MM.1S (cell line): ENCODE data around the gene ERF.

Source experiments
- DNase-seq: peaks from one replicate; pipeline ENCODE4 v3.0.0-alpha.2; 2015
- H2AFZ ChIP-seq: fragments of 300-600 bp; sonication (generic); 2 replicates; pipeline ENCODE4 v1.6.0; 2016; ENCODE audit warnings: antibody characterized with exemption, low read length
- H3F3A ChIP-seq: fragments of 300-600 bp; sonication (generic); 2 replicates; pipeline ENCODE4 v1.6.1; 2016; ENCODE audit warnings: mild to moderate bottlenecking, antibody characterized with exemption, low read length, moderate library complexity, mixed read lengths; ENCODE audit not compliant: insufficient read depth
- H3K27ac ChIP-seq: fragments of 300-600 bp; sonication (generic); 2 replicates; pipeline ENCODE4 v1.5.1; 2016; ENCODE audit warnings: mild to moderate bottlenecking, low read length
- H3K27me3 ChIP-seq: fragments of 300-600 bp; sonication (generic); replicated peaks from 2 replicates; pipeline ENCODE4 v1.6.0; 2016; ENCODE audit warnings: low read length; ENCODE audit not compliant: insufficient read depth
- H3K36me3 ChIP-seq: fragments of 300-600 bp; sonication (generic); replicated peaks from 2 replicates; pipeline ENCODE4 v1.6.1; 2016; ENCODE audit warnings: mild to moderate bottlenecking, low read length, mixed read lengths; ENCODE audit not compliant: insufficient read depth
- H3K4me1 ChIP-seq: fragments of 300-600 bp; sonication (generic); 2 replicates; pipeline ENCODE4 v1.6.1; 2016; ENCODE audit warnings: low read length, mixed read lengths
- H3K4me2 ChIP-seq: fragments of 300-600 bp; sonication (generic); 2 replicates; pipeline ENCODE4 v1.6.0; 2016; ENCODE audit warnings: low read depth, low read length
- H3K4me3 ChIP-seq: fragments of 300-600 bp; sonication (generic); 2 replicates; pipeline ENCODE4 v1.5.1; 2016; ENCODE audit warnings: low read length, mixed read lengths
- H3K79me2 ChIP-seq: fragments of 300-600 bp; sonication (generic); 2 replicates; pipeline ENCODE4 v1.6.1; 2016; ENCODE audit warnings: mixed run types, low read length, mixed read lengths
- H3K9ac ChIP-seq: fragments of 300-600 bp; sonication (generic); 2 replicates; pipeline ENCODE4 v1.6.1; 2016; ENCODE audit warnings: low read length, mixed read lengths
- H3K9me2 ChIP-seq: fragments of 300-600 bp; sonication (generic); replicated peaks from 2 replicates; pipeline ENCODE4 v1.6.1; 2016; ENCODE audit warnings: mild to moderate bottlenecking, low read length, mixed read lengths; ENCODE audit not compliant: insufficient read depth
- H3K9me3 ChIP-seq: fragments of 300-600 bp; sonication (generic); replicated peaks from 2 replicates; pipeline ENCODE4 v1.6.1; 2016; ENCODE audit warnings: mild to moderate bottlenecking, low read length, mixed read lengths; ENCODE audit not compliant: insufficient read depth
- H4K20me1 ChIP-seq: fragments of 300-600 bp; sonication (generic); 2 replicates; pipeline ENCODE4 v1.6.1; 2016; ENCODE audit warnings: mild to moderate bottlenecking, low read length, moderate library complexity, mixed read lengths; ENCODE audit not compliant: insufficient read depth
- EZH2 ChIP-seq: fragments of 300-600 bp; sonication (generic); optimal IDR thresholded peaks from 2 replicates; pipeline ENCODE3; 2017; ENCODE audit warnings: low read depth, mild to moderate bottlenecking, antibody characterized with exemption, low read length, mixed read lengths
- EZH2phosphoT487 ChIP-seq: fragments of 300-600 bp; sonication (generic); IDR thresholded peaks from 2 replicates; pipeline ENCODE4 v1.6.1; 2018; ENCODE audit warnings: antibody characterized with exemption, low read length
- TF ChIP-seq, protein P1 (sequence below): fragments of 300-600 bp; sonication (generic); IDR thresholded peaks from 2 replicates; pipeline ENCODE4 v1.5.1; 2016; ENCODE audit warnings: antibody characterized with exemption, low read length, mixed read lengths

The ERF gene

GRCh38 chr19:42235181-42235580 is 19.7 kb downstream of the ERF start:
- H3K36me3 ChIP-seq = no peaks in the 10 kb centered on the region
- no peak overlapping the region for H3K9ac ChIP-seq
- H3K79me2 ChIP-seq = peaks cover 30% of the 10 kb centered on the region
- no peaks in the 10 kb centered on the region for H3K9me3 ChIP-seq
- H3K27ac ChIP-seq = no peak overlapping the region
- H3K4me3 ChIP-seq = no peak overlapping the region
- no peak overlapping the region for H2AFZ ChIP-seq
- no peak for TF ChIP-seq EZH2phosphoT487
- H3F3A ChIP-seq = no peaks in the 10 kb centered on the region
- no peak for DNase-seq
- H3K9me2 ChIP-seq = no peaks in the 10 kb centered on the region
- H3K4me2 ChIP-seq = no peak overlapping the region
- no peaks in the 10 kb centered on the region for H3K4me1 ChIP-seq
- H3K27me3 ChIP-seq = no peaks in the 10 kb centered on the region
- no peaks in the 10 kb centered on the region for H4K20me1 ChIP-seq

DNA sequence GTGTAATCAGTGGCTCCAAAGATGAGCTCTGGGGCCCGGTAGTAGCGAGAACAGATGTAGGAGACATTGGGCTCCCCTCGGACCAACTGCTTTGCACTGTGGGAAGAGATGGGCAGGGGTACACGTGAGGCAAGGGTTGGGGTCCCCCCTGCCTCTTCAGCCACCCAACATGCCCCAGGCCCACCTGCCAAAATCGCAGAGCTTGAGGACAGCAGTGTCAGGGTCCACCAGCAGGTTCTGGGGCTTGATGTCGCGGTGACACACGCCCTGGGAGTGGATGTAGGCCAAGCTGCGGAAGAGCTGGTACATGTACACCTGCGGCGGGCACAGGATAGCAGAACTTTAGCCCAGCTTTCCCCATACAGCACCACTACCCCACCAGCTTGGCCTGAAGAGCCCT is 20.6 kb downstream of the ERF start:
- H3K9ac ChIP-seq = no peak overlapping the region
- no peaks in the 10 kb centered on the region for H3K4me1 ChIP-seq
- no peaks in the 10 kb centered on the region for H4K20me1 ChIP-seq
- no peaks in the 10 kb centered on the region for H3K27me3 ChIP-seq
- no peak for DNase-seq
- TF ChIP-seq, protein P1, sequence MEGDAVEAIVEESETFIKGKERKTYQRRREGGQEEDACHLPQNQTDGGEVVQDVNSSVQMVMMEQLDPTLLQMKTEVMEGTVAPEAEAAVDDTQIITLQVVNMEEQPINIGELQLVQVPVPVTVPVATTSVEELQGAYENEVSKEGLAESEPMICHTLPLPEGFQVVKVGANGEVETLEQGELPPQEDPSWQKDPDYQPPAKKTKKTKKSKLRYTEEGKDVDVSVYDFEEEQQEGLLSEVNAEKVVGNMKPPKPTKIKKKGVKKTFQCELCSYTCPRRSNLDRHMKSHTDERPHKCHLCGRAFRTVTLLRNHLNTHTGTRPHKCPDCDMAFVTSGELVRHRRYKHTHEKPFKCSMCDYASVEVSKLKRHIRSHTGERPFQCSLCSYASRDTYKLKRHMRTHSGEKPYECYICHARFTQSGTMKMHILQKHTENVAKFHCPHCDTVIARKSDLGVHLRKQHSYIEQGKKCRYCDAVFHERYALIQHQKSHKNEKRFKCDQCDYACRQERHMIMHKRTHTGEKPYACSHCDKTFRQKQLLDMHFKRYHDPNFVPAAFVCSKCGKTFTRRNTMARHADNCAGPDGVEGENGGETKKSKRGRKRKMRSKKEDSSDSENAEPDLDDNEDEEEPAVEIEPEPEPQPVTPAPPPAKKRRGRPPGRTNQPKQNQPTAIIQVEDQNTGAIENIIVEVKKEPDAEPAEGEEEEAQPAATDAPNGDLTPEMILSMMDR = no peak
- no peak for TF ChIP-seq EZH2phosphoT487
- no peak for TF ChIP-seq EZH2
- H3F3A ChIP-seq = no peaks in the 10 kb centered on the region
- no peaks in the 10 kb centered on the region for H3K9me3 ChIP-seq
- no peaks in the 10 kb centered on the region for H3K36me3 ChIP-seq
- no peak overlapping the region for H2AFZ ChIP-seq
- no peak overlapping the region for H3K4me3 ChIP-seq
- peaks cover 31% of the 10 kb centered on the region for H3K79me2 ChIP-seq
- no peaks in the 10 kb centered on the region for H3K9me2 ChIP-seq
- no peak overlapping the region for H3K27ac ChIP-seq
- H3K4me2 ChIP-seq = no peak overlapping the region

DNA sequence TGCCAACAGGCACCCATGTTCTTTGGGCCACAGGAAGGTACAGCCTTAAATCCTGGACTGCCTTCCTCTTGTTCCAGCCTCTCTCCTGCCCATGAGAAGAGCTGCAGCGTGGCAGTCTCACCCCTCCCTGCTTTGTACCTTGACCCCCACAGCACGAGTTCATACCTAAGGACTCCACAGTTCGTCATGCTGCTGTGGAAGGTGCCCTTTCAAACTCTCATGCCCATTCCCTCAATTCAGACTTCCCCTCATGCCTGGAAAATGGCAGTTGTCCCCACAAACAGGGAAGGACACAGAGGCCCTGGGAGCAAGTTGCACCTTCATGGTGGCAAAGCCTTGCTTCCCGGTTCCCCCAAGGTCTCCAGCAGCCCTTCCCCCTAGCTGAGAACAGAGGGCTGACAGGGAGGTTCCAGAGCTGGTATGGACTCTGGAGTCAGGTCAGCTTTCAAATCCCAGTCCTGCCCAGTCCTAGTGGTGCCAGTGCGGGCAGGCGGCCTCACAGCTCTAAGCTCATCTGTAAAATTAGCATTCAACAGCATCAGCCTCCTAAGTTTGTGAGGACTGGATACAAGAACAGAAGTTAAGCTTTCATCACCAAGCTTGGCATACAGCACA is 21.1 kb downstream of the ERF start:
- Histone ChIP-seq H3K79me2 (peaks cover 29% of the 10 kb centered on the region), H3K4me2 (no peak overlapping the region), H4K20me1 (no peaks in the 10 kb centered on the region), H2AFZ (no peak overlapping the region), H3K4me1 (no peaks in the 10 kb centered on the region), H3K27me3 (no peaks in the 10 kb centered on the region), H3K36me3 (no peaks in the 10 kb centered on the region), H3K9me2 (no peaks in the 10 kb centered on the region), H3K9ac (no peak overlapping the region), H3F3A (no peaks in the 10 kb centered on the region), H3K9me3 (no peaks in the 10 kb centered on the region), H3K4me3 (no peak overlapping the region), H3K27ac (no peak overlapping the region)
- no peak for DNase-seq
- TF ChIP-seq EZH2phosphoT487 = no peak
- TF ChIP-seq EZH2 = no peak

- no peaks in the 10 kb centered on the region for H3K27me3 ChIP-seq
- H3K27ac ChIP-seq = no peak overlapping the region
- no peaks in the 10 kb centered on the region for H3F3A ChIP-seq
- H3K4me2 ChIP-seq = no peak overlapping the region
- H3K4me3 ChIP-seq = no peak overlapping the region
- no peak for DNase-seq
- TF ChIP-seq, protein P1 = no peak
- TF ChIP-seq EZH2 = no peak
- no peak for TF ChIP-seq EZH2phosphoT487
- H3K36me3 ChIP-seq = no peaks in the 10 kb centered on the region
- no peak overlapping the region for H2AFZ ChIP-seq
- H3K79me2 ChIP-seq = peaks cover 25% of the 10 kb centered on the region
- H3K4me1 ChIP-seq = no peaks in the 10 kb centered on the region
- no peak overlapping the region for H3K9ac ChIP-seq
- no peaks in the 10 kb centered on the region for H3K9me2 ChIP-seq
- no peaks in the 10 kb centered on the region for H3K9me3 ChIP-seq
- H4K20me1 ChIP-seq = no peaks in the 10 kb centered on the region
These were observed 21.8 kb downstream of the ERF start for GRCh38 chr19:42233106-42233505.
